ENCODE results near the gene HDHD3.

The HDHD3 gene, protein sequence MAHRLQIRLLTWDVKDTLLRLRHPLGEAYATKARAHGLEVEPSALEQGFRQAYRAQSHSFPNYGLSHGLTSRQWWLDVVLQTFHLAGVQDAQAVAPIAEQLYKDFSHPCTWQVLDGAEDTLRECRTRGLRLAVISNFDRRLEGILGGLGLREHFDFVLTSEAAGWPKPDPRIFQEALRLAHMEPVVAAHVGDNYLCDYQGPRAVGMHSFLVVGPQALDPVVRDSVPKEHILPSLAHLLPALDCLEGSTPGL

DNA sequence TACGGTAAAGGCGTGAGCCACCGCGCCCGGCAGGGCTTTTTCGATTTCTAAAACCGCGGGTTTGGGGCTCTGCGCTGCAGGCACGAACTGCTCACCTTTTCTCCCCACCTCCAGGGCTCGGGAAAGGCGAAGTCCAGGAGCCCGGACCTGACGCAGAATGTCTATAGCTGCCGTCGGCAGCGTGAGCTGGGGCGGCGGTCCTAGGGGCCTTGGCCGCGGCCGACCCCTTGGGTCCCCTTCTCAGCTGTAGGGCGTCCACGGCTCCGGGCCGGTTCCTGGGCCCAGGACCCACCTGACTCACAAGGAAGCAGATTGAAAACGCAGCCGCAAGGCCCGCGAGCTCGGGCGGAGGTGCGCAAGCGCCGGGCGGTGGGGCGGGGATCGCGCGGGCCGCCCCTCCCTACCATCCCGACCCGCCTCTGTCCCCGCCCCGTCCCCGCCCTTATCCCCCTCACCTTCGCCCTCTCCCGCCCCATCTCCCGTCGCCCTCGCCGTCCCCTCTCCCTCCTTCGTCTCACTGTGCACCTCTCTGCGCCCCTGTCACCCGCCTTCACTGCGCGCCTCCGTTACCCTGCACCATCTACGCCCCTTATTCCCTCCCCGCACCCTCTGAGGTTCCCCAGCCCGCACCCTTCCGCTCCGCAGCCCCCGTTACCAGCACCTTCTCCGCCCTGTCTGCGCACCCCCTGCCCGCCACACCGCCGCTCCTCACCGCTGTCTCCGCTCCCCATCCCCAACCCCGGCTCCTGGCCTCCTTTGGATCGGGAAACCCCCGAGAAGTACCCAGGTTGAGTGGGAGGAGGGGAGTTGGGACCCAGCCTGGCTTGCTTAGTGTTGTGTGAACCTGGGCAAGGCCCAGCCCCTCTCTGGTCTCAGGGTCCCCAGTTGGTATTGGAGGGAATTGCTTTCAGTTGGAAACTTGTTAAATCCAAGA, at the start of gene HDHD3:
HDHD3 (minus strand) TSS at position 353 of the 934 bp plus-strand sequence. CDS start 2,632 bp downstream, outside the sequence.
- TF ChIP-seq, protein P1, sequence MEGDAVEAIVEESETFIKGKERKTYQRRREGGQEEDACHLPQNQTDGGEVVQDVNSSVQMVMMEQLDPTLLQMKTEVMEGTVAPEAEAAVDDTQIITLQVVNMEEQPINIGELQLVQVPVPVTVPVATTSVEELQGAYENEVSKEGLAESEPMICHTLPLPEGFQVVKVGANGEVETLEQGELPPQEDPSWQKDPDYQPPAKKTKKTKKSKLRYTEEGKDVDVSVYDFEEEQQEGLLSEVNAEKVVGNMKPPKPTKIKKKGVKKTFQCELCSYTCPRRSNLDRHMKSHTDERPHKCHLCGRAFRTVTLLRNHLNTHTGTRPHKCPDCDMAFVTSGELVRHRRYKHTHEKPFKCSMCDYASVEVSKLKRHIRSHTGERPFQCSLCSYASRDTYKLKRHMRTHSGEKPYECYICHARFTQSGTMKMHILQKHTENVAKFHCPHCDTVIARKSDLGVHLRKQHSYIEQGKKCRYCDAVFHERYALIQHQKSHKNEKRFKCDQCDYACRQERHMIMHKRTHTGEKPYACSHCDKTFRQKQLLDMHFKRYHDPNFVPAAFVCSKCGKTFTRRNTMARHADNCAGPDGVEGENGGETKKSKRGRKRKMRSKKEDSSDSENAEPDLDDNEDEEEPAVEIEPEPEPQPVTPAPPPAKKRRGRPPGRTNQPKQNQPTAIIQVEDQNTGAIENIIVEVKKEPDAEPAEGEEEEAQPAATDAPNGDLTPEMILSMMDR (IDR thresholded peaks at IDR 0.05), result no peak
- Mint-ChIP-seq H3K27ac (no peak within 1 kb of the TSS), H3K36me3 (ENCODE audit: low read depth) (peaks cover 15% of the 10 kb centered on the region), H3K9me3 (no peaks in the 10 kb centered on the region), H3K4me3 (peak within 1 kb of the TSS; percentile 87), H3K27me3 (ENCODE audit: low read depth, poor library complexity) (no peaks in the 10 kb centered on the region), H3K4me1 (peaks cover 38% of the 10 kb centered on the region)
- DNase-seq, result peak; percentile 81

DNA sequence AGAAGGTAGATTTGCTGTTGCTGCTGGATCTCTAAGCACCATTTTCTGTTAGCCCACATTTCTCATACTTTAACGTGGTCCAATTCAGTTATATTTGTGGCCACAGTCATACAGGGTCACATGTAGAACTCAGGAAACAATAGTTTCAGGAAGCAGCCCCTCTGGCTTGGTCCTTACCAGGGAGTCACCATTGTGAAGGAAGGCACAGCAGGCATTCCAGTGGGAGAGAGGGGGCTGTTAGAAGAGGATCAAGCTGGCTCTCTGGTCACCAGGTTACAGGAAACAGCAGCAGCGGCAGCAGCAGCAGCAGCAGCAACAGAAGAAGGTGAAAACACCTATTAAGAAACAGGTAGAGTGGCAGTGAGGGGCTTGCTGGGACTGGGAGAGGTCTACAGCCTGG, 48.3 kb upstream of the HDHD3 start:
- H3K4me3 Mint-ChIP-seq, result no peak overlapping the region
- H3K9me3 Mint-ChIP-seq, result no peaks in the 10 kb centered on the region
- H3K4me1 Mint-ChIP-seq, result peaks cover 11% of the 10 kb centered on the region
- DNase-seq, result no peak
- peaks cover 14% of the 10 kb centered on the region for H3K27me3 Mint-ChIP-seq (ENCODE audit: low read depth, poor library complexity)
- no peaks in the 10 kb centered on the region for H3K36me3 Mint-ChIP-seq (ENCODE audit: low read depth)
- TF ChIP-seq, protein P1 (IDR thresholded peaks at IDR 0.05), result no peak
- no peak overlapping the region for H3K27ac Mint-ChIP-seq

DNA sequence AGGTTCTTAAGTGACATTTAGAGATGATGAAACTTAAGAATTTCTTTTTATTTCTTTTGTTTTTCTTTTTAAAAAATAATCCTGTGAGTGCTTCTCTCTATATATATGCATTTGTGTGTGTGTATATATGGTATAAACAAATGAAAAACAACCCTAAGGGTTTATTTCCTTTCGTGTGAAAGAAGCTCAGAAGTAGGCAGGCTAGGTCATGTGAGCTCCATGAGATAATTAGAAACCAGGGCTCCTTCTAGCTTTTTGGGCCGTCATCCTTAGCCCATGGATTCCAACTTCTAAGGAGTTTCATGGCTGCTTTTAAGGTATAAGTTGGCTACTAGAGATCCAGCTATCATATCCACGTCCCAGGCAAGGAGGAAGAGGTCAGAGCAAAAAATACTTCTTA, 44.9 kb upstream of the HDHD3 start:
- TF ChIP-seq, protein P1 (IDR thresholded peaks at IDR 0.05), result no peak
- Mint-ChIP-seq H3K4me1 (peaks cover 11% of the 10 kb centered on the region), H3K27me3 (ENCODE audit: low read depth, poor library complexity) (peaks cover 9% of the 10 kb centered on the region), H3K27ac (no peak overlapping the region), H3K4me3 (no peak overlapping the region), H3K36me3 (ENCODE audit: low read depth) (no peaks in the 10 kb centered on the region), H3K9me3 (no peaks in the 10 kb centered on the region)
- DNase-seq, result no peak

DNA sequence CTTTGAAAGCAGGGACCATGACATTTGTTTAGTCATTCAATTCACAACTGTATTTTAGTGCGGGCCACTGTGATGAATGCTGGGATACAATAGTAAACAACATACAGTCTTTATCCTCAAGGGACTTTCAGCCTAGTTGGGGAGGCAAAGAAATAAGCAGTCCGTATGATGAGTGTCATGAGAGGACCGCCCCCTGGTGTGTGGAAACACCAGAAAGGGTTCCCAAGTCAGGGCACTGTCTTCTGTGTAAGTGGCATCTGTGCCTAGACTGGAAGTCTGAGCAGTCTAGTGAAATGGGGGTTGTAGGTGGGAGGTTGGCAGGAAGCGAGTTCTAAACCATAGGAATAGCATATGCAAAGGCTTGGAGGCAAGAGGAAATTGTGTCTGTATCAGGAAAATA, 40.6 kb upstream of the HDHD3 start:
- Mint-ChIP-seq H3K36me3 (ENCODE audit: low read depth) (no peaks in the 10 kb centered on the region), H3K4me3 (no peak overlapping the region), H3K27me3 (ENCODE audit: low read depth, poor library complexity) (no peaks in the 10 kb centered on the region), H3K4me1 (no peaks in the 10 kb centered on the region), H3K27ac (no peak overlapping the region), H3K9me3 (no peaks in the 10 kb centered on the region)
- TF ChIP-seq, protein P1 (IDR thresholded peaks at IDR 0.05), result no peak
- DNase-seq, result no peak

DNA sequence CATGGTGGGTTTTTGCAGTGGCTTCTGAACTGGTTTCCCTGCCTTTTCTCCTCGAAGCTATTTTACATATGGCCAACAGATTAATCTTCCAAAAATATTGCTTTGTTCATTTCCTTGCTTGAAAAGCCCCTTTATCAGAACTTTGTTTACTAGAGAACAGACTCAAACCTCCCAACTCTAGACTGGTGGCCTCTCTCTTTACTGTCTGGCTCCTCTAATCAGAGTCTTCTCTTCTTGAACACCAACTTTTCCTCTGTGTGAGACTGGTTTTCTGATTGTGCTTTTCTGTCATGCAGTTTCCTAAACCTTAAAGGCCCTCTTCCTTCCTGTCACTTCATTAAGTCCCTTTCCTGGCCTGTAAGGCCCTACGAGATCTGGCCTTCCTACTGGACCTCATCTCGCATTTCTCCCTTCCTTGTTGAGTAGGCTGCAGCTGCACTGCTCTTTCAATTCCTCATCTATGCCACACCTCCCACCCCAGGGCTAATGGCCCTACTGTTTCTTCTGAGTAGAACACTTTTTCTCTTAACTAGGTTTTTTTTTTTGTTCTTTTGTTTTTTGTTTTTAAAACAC, 39.4 kb upstream of the HDHD3 start:
- Mint-ChIP-seq H3K4me3 (no peak overlapping the region), H3K4me1 (peaks cover 5% of the 10 kb centered on the region), H3K36me3 (ENCODE audit: low read depth) (no peaks in the 10 kb centered on the region), H3K27ac (no peak overlapping the region), H3K9me3 (no peaks in the 10 kb centered on the region), H3K27me3 (ENCODE audit: low read depth, poor library complexity) (no peaks in the 10 kb centered on the region)
- no peak for DNase-seq
- TF ChIP-seq, protein P1 (IDR thresholded peaks at IDR 0.05), result no peak
